Measurements from ENCODE around the gene GALNS. TPM values are rescaled to one million over a fixed set of nuclear protein-coding genes. Genes with fewer than 3 reads are reported as not detected.

GALNS gene
- total and polyA plus RNA-seq, 2 of the 13 experiments (the other 11 are each of a cell fraction or from before 2014, with no cell fraction given), result 9.2 to 9.8 TPM

DNA sequence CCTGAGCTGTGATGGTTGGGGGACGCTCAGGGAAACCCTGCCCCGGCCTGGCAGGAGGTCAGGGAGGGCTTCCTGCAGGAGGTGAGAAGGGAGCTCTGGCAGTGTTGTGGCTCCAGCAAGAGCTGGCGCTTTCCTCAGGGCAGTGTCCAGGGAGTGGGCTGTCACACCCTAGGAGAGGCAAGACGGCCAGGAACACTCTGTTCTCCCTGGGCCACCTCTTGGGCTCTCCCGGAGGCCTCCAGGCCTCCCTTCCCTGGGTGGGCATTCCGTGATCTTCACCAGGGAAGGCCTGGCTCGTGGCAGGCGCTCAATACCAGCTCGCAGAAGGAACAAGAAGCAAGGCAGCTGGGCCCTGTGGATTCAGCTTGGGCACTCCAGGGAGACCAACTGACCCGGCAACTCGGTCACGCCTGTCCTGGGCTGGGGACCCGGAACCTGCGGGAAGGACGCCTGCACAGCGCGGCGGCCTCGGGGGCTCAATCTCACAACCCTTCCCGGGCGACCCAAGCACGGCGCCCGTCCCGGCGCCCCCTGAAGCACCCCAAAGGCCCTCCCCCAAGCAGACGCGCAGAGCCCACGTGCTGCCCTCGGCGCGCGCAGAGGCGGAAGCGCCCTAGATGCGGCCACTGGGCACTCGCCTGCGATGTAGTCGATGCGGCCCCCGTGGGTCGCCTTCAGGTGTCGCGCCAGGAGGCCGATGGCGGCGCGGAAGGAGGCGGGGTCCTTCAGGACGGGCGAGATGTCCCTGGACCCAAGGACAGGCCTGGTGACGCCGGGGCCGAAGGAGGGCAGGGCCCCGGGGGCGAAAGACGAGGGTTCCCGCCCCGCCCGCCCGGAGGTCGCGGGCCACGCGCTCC lies 45.6 kb downstream of the GALNS start (continued):
- TF ChIP-seq, protein P1, sequence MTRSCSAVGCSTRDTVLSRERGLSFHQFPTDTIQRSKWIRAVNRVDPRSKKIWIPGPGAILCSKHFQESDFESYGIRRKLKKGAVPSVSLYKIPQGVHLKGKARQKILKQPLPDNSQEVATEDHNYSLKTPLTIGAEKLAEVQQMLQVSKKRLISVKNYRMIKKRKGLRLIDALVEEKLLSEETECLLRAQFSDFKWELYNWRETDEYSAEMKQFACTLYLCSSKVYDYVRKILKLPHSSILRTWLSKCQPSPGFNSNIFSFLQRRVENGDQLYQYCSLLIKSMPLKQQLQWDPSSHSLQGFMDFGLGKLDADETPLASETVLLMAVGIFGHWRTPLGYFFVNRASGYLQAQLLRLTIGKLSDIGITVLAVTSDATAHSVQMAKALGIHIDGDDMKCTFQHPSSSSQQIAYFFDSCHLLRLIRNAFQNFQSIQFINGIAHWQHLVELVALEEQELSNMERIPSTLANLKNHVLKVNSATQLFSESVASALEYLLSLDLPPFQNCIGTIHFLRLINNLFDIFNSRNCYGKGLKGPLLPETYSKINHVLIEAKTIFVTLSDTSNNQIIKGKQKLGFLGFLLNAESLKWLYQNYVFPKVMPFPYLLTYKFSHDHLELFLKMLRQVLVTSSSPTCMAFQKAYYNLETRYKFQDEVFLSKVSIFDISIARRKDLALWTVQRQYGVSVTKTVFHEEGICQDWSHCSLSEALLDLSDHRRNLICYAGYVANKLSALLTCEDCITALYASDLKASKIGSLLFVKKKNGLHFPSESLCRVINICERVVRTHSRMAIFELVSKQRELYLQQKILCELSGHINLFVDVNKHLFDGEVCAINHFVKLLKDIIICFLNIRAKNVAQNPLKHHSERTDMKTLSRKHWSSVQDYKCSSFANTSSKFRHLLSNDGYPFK (CRISPR knock-in tag; IDR thresholded peaks at IDR 0.05; ENCODE audit: borderline replicate concordance), result peak; percentile 57; the same call in 1 of the 2 replicates
- TF ChIP-seq SIN3B (IDR thresholded peaks at IDR 0.05; ENCODE audit: low read length) (no peak), ZMYM2 (CRISPR knock-in tag; IDR thresholded peaks at IDR 0.05) (no peak), ZNF547 (CRISPR knock-in tag; IDR thresholded peaks at IDR 0.05) (no peak; the same call in 1 of the 2 replicates), GLI4 (CRISPR knock-in tag; IDR thresholded peaks at IDR 0.05; ENCODE audit: borderline replicate concordance) (no peak), ZBTB8A (CRISPR knock-in tag; IDR thresholded peaks at IDR 0.05; ENCODE audit: borderline replicate concordance, low read depth) (peak; percentile 90), SIX4 (CRISPR knock-in tag; IDR thresholded peaks at IDR 0.05) (no peak), ZNF143 (CRISPR knock-in tag; IDR thresholded peaks at IDR 0.05) (peak; percentile 32; the same call in 1 of the 2 replicates), HNRNPLL (IDR thresholded peaks at IDR 0.05; ENCODE audit: low read depth, low read length, poor library complexity, severe bottlenecking) (no peak), RFXAP (CRISPR knock-in tag; IDR thresholded peaks at IDR 0.05; ENCODE audit: borderline replicate concordance) (0 out of 2 replicates have a peak, but pooled peaks have one; percentile 44), ZNF530 (CRISPR knock-in tag; IDR thresholded peaks at IDR 0.05; ENCODE audit: low read depth) (no peak), GTF2F1 (IDR thresholded peaks at IDR 0.05; ENCODE audit: low read length) (no peak), ZNF879 (CRISPR knock-in tag; IDR thresholded peaks at IDR 0.05) (no peak), IKZF4 (CRISPR knock-in tag; IDR thresholded peaks at IDR 0.05; ENCODE audit: borderline replicate concordance, low read depth, not compliant biosample characterization) (peak; percentile 64), AHR (CRISPR knock-in tag; IDR thresholded peaks at IDR 0.05) (no peak; the same call in 1 of the 2 replicates), ZNF138 (CRISPR knock-in tag; IDR thresholded peaks at IDR 0.05; ENCODE audit: low read depth) (0 out of 2 replicates have a peak, but pooled peaks have one; percentile 60), PLRG1 (conservative IDR thresholded peaks at IDR 0.05) (no peak)
- TF ChIP-seq, protein P2, sequence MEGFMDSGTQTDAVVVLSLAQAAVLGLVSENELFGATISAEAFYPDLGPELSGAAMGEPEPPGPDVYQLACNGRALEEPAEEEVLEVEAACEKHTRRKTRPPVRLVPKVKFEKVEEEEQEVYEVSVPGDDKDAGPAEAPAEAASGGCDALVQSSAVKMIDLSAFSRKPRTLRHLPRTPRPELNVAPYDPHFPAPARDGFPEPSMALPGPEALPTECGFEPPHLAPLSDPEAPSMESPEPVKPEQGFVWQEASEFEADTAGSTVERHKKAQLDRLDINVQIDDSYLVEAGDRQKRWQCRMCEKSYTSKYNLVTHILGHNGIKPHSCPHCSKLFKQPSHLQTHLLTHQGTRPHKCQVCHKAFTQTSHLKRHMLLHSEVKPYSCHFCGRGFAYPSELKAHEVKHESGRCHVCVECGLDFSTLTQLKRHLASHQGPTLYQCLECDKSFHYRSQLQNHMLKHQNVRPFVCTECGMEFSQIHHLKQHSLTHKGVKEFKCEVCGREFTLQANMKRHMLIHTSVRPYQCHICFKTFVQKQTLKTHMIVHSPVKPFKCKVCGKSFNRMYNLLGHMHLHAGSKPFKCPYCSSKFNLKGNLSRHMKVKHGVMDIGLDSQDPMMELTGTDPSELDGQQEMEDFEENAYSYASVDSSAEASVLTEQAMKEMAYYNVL (CRISPR knock-in tag; IDR thresholded peaks at IDR 0.05; ENCODE audit: borderline replicate concordance), result no peak; the same call in 1 of the 2 replicates
- TF ChIP-seq, protein P3, sequence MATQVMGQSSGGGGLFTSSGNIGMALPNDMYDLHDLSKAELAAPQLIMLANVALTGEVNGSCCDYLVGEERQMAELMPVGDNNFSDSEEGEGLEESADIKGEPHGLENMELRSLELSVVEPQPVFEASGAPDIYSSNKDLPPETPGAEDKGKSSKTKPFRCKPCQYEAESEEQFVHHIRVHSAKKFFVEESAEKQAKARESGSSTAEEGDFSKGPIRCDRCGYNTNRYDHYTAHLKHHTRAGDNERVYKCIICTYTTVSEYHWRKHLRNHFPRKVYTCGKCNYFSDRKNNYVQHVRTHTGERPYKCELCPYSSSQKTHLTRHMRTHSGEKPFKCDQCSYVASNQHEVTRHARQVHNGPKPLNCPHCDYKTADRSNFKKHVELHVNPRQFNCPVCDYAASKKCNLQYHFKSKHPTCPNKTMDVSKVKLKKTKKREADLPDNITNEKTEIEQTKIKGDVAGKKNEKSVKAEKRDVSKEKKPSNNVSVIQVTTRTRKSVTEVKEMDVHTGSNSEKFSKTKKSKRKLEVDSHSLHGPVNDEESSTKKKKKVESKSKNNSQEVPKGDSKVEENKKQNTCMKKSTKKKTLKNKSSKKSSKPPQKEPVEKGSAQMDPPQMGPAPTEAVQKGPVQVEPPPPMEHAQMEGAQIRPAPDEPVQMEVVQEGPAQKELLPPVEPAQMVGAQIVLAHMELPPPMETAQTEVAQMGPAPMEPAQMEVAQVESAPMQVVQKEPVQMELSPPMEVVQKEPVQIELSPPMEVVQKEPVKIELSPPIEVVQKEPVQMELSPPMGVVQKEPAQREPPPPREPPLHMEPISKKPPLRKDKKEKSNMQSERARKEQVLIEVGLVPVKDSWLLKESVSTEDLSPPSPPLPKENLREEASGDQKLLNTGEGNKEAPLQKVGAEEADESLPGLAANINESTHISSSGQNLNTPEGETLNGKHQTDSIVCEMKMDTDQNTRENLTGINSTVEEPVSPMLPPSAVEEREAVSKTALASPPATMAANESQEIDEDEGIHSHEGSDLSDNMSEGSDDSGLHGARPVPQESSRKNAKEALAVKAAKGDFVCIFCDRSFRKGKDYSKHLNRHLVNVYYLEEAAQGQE (IDR thresholded peaks at IDR 0.05; ENCODE audit: borderline replicate concordance in 1 of 2, low read depth in 1 of 2, low read length in 2 of 2), result no peak
- TF ChIP-seq, protein P4, sequence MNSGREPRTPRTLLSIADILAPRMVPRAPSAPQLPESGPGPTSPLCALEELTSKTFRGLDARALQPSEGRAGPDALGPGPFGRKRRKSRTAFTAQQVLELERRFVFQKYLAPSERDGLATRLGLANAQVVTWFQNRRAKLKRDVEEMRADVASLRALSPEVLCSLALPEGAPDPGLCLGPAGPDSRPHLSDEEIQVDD (CRISPR knock-in tag; IDR thresholded peaks at IDR 0.05; ENCODE audit: borderline replicate concordance), result peak; percentile 56; the same call in 1 of the 2 replicates
